ENCODE measurements around the gene PPP2R2D. TPM values are rescaled to one million over a fixed set of nuclear protein-coding genes. Genes with fewer than 3 reads are reported as not detected.

The PPP2R2D gene
- total RNA-seq, 4 donors from 2014 or later = 18.6 to 27.5 (median 22.1) TPM

- intact Hi-C loops (cut with DNase I) = no loop called here
- Histone ChIP-seq H3K4me1 (no peaks in the 10 kb centered on the region), H3K4me3 (no peak overlapping the region), H3K9me3 (no peaks in the 10 kb centered on the region), H3K27ac (no peak overlapping the region), H3K27me3 (peaks cover 0 to 69% (median 0%) of the 10 kb centered on the region in 4 donors), H3K36me3 (no peaks in the 10 kb centered on the region)
- WGBS, 2 donors = 72 to 77% methylated on average over 7 of the region's 7 CpGs
- DNase-seq = no peak
- no peak for TF ChIP-seq POLR2A (IDR thresholded peaks at IDR 0.05)
- TF ChIP-seq CTCF (IDR thresholded peaks at IDR 0.05) = no peak
These were observed 40.5 kb upstream of the PPP2R2D start for GRCh38 chr10:131860311-131860710.

- TF ChIP-seq CTCF (IDR thresholded peaks at IDR 0.05) (no peak), POLR2A (IDR thresholded peaks at IDR 0.05) (no peak)
- Histone ChIP-seq H3K36me3 (no peaks in the 10 kb centered on the region), H3K4me3 (no peak overlapping the region), H3K9me3 (no peaks in the 10 kb centered on the region), H3K27ac (no peak overlapping the region), H3K4me1 (no peaks in the 10 kb centered on the region), H3K27me3 (peaks cover 0 to 69% (median 0%) of the 10 kb centered on the region in 4 donors)
- WGBS, 2 donors = 39 to 42% methylated on average over 11 of the region's 11 CpGs
- intact Hi-C loops (cut with DNase I) = no loop called here
- no peak for DNase-seq
These were observed 39.9 kb upstream of the PPP2R2D start for GRCh38 chr10:131860806-131861440.

GRCh38 chr10:131862548-131862947, 38.3 kb upstream of the PPP2R2D start:
- intact Hi-C loops (cut with DNase I) = no loop called here
- H3K36me3 ChIP-seq = no peaks in the 10 kb centered on the region
- WGBS, 2 donors = 72 to 84% methylated on average over 2 to 3 of the region's 4 CpGs
- no peak overlapping the region for H3K4me3 ChIP-seq
- H3K27ac ChIP-seq = no peak overlapping the region
- H3K9me3 ChIP-seq = no peaks in the 10 kb centered on the region
- no peak for TF ChIP-seq POLR2A (IDR thresholded peaks at IDR 0.05)
- TF ChIP-seq CTCF (IDR thresholded peaks at IDR 0.05) = no peak
- H3K27me3 ChIP-seq = peaks cover 0 to 70% (median 0%) of the 10 kb centered on the region in 4 donors
- DNase-seq = peak; percentile 12
- no peaks in the 10 kb centered on the region for H3K4me1 ChIP-seq

- DNase-seq = no peak
- WGBS, 2 donors = 67 to 74% methylated on average over 14 of the region's 14 CpGs
- Histone ChIP-seq H3K4me1 (peaks cover 0 to 2% (median 0%) of the 10 kb centered on the region in 3 donors), H3K4me3 (no peak overlapping the region), H3K27ac (no peak overlapping the region), H3K27me3 (peaks cover 0 to 61% (median 0%) of the 10 kb centered on the region in 4 donors), H3K36me3 (no peaks in the 10 kb centered on the region), H3K9me3 (no peaks in the 10 kb centered on the region)
- TF ChIP-seq CTCF (IDR thresholded peaks at IDR 0.05) (no peak), POLR2A (IDR thresholded peaks at IDR 0.05) (no peak)
- intact Hi-C loops (cut with DNase I) = no loop called here
These were observed 35.4 kb upstream of the PPP2R2D start for GRCh38 chr10:131865223-131865917.

- peaks cover 0 to 62% (median 0%) of the 10 kb centered on the region in 4 donors for H3K27me3 ChIP-seq
- H3K27ac ChIP-seq = no peak overlapping the region
- peaks cover 0 to 3% (median 0%) of the 10 kb centered on the region in 3 donors for H3K4me1 ChIP-seq
- no peak overlapping the region for H3K4me3 ChIP-seq
- TF ChIP-seq POLR2A (IDR thresholded peaks at IDR 0.05) (no peak), CTCF (IDR thresholded peaks at IDR 0.05) (no peak)
- DNase-seq = no peak
- intact Hi-C loops (cut with DNase I) = no loop called here
- WGBS, 2 donors = 77 to 82% methylated on average over 10 of the region's 10 CpGs
- H3K9me3 ChIP-seq = no peaks in the 10 kb centered on the region
- no peaks in the 10 kb centered on the region for H3K36me3 ChIP-seq
These were observed 34.1 kb upstream of the PPP2R2D start for GRCh38 chr10:131866673-131867072.
